Sciatic nerve (tissue), 2 donors: Measurements from ENCODE around the gene ZMYND10. TPM values are rescaled to one million over a fixed set of nuclear protein-coding genes. Genes with fewer than 3 reads are reported as not detected.
"Not testable (repeated sequence)": the region's sequence is repeated elsewhere in the genome, so short reads cannot be mapped to it uniquely, and the experiment has no call there.

Experiments
- ATAC-seq: fragments of 200-7000 bp; cut with Tn5 transposase; one replicate; pipeline ENCODE4 v1.9.1; 2020; ENCODE audit warnings: mild to moderate bottlenecking, moderate library complexity
- DNase-seq: peaks from one replicate; pipeline ENCODE4 v3.0.0-alpha.2; 2020; ENCODE audit warnings: low spot score
- intact Hi-C: fragments of 100-400 bp; cut with DNase I; formaldehyde crosslinking; loops from one replicate; pipeline ENCODE4 v1.14.2; 2022
- total RNA-seq: library from RNA; stranded (reverse); fragmentation: NEBNext Ultra II Directional; extraction: Animal tissue kit (Norgen Biotek cat#: 25700); gene quantifications from one replicate; pipeline ENCODE4 v1.2.1, GENCODE V29; 2021
- donor health status: DM: no; HTN: no; CAD: no.
- donor health status: DM: no; HTN: no; CAD: no.

Gene ZMYND10
- total RNA-seq, 1 donor from 2014 or later, result 1.9 TPM

DNA sequence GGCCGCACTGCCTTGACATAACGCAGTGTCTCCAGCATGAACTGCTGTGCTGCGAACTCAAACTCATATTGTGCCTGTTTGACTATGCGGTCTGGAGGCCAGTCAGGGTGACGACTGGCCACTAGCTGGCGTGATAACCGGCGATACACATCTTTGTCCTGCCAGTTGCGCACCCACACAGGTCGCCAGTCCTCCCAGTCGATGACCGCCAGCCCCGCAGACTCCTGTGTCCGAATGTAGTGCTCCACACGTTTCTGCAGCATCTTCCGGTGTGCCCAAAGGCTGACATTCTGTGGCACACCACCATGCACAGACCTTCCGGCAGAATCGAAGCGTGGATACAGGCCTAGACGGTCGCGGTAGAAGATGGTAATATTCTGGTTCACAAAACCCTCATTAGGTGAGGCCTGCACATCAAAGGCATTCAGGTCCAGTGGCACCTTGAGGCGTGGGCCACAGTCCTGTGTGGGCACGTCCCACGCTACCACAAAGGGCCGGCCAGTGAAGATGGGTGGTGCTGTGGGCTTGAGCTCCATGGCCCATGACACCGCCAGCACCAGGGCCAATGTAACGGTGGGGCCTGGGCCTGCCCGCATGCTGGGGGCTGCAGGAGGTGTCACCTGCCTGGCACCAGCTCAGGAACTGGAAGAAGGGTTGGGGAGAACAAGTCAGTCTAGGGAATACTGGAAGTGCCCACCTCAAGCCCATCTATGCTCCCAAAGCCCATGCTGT is 25.5 kb downstream of the ZMYND10 start:
- ATAC-seq (no peak), DNase-seq (no peak)
- intact Hi-C loops, result no loop called here

DNA sequence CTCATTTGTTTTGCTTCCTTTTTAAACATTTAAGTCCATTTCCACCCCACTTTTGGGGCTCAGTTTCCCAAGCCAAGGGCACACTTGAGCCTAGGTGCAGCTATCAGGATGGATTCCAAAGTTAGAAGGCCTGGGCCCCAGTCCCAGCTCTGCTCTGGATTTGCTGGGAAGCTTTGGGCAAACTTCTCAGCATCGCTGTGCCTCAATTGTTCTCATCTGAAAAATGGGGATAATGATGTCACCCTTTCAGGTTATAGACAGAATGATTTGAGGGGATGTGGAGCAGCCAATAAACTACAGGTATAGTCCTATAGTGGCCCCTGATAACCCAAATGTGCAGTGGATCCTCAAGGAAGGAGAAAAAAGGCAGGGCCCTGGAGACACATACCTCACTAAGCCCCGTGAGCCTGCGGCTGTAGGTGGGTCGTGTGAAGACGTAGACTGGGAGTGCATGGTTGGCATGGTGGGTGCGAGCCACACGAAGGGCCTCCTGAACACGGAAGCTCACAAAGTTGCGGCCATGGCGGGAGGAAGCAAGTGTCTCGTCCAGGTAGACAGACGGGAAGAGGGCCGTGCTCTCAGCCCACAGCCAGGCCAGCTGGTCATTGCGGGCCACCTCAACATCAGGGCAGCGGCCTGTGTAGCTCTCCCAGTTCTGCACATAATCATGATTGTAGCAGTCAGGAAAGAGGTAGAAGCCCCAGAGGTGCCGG is 26.2 kb downstream of the ZMYND10 start:
- intact Hi-C loops, result no loop called here
- ATAC-seq (no peak), DNase-seq (no peak)

DNA sequence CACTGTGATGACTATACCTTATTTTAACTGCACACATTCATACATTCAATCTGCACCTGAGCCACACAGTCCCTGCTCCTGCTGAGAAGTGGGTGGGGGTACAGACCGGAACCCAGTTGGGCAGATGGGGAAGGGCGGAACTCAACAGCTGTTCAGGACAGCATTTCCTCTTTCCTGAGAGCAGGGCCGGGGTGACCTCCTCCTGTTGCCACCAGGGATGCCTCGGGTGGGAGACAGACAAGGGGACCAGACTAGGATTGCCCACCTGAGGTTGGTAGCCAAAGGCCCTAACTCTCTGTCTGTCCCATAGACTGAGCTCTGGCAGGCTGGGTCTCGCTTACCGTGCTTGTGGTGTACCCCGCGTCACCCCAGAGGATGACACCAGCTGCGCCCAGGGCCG is 26.9 kb downstream of the ZMYND10 start:
- intact Hi-C loops, result no loop called here
- DNase-seq (no peak), ATAC-seq (no peak)

DNA sequence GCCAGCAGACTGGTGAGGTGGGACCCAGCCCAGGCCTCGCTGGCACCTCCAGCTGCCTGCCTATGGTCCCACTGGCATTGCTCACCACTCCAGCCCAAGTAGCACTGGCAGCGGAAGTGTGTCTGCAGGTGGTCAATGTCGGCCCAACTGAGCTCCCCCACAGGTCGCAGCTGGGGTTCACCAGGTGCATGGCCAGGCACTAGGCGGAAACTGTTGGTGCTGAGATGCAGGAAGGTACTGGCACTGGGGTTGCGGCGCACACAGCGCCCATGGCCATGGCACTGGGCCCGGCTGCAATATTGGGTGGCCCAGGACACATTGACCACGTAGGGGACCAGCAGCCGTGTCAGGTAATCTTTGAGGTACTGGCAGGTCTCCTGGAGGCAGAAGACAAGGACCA is 27.4 kb downstream of the ZMYND10 start:
- no peak for DNase-seq
- intact Hi-C loops, result no loop called here
- ATAC-seq, result no peak

DNA sequence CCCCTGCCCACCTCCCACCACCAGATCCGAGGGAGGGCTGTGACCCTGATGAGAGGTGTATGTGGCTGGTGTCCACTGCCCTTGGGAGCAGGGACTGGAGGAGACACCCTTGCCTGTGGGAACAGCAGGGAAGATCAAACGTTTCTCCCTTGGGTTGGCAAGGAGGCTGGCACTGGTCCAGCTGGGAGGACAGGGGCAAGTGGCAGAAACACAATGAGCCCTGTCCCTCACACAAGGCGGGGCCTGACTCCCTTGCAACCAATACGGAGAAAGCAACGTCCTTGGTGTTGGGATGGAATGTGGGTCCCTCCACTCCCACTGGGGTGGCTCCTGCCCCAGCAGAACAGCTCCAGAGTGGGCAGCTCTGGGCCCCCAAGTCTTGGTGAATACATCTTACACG is 28.2 kb downstream of the ZMYND10 start:
- ATAC-seq (no peak), DNase-seq (no peak)
- intact Hi-C loops, result no loop called here

DNA sequence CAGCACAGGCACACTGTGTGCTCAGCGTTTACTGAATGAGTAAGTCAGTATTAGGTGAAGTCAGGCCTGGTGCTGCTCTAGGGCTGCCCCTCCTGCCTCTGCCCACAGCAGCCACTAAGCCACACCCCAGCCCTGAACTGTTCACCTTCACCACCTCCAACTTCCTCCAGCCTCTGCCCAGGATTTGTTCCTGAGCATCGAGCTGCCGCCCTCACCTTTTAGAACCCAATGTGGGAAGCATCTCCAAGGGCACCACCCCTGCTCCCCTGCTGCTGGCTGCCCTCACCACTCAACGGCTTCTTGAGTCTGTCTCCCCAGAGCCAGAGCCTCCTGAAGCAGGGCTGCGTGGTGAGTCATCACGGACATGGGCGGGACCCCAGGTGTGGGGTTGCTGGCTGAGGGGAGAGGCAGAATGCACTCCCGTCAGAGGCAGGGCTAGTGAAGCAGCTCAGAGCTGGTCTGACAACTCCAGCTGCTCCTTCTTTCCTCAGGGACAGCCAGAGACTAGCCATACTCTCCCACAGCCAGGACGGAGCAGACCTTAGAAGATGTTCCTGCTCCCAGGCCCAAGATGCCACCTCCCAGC is 28.8 kb downstream of the ZMYND10 start:
- intact Hi-C loops, result no loop called here
- ATAC-seq, result no peak
- DNase-seq, result no peak

DNA sequence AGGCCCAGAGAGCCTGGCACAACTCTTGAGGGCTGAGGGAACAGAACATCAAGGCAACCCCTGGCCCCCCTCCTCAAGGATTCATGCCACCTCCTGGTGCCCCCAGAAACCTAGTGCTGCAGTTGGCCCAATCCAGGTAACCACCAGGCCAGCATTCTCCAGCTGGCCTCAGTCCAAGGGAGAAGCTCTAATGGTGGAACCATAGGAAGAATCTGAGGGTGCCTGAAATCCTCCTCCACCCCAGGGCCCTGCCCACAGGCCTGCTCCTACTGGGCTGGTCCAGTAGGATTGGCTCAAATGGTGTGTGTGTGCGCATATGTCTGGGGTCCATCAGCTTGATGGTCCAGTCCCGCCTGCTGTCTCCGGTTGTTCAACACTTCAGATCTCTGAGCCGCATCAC is 30.7 kb downstream of the ZMYND10 start:
- ATAC-seq, result no peak
- DNase-seq, result no peak
- intact Hi-C loops, result no loop called here

DNA sequence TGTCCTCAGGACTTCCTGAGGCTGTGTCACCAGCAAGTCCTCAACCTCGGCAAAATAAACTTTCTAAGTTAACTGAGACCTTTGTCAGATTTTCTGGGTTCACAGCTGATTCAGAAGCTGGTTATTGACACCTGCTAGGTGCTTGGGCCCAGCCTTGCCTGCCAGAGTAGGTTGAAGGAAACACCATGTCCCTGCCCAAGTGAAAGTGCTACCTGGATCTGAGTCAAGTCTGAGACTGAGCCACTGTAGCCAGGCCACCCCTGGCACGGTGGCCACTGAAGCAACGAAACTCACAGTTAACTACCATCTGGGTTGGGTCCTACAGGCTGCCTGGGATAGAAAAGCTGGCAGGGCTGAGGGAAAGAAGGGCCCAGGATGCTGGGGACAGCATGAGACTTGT is 31.2 kb downstream of the ZMYND10 start:
- DNase-seq (no peak), ATAC-seq (no peak)
- intact Hi-C loops, result no loop called here

DNA sequence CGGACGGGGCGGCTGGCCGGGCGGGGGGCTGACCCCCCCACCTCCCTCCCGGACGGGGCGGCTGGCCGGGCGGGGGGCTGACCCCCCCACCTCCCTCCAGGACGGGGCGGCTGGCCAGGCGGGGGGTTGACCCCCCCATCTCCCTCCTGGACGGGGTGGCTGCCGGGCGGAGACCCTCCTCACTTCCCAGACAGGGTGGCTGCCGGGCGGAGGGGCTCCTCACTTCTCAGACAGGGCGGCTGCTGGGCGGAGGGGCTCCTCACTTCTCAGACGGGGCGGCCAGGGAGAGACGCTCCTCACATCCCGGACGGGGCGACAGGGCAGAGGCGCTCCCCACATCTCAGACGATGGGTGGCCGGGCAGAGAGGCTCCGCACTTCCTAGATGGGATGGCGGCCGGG is 33.5 kb downstream of the ZMYND10 start:
- ATAC-seq, intact Hi-C loops, DNase-seq: not testable (repeated sequence)

DNA sequence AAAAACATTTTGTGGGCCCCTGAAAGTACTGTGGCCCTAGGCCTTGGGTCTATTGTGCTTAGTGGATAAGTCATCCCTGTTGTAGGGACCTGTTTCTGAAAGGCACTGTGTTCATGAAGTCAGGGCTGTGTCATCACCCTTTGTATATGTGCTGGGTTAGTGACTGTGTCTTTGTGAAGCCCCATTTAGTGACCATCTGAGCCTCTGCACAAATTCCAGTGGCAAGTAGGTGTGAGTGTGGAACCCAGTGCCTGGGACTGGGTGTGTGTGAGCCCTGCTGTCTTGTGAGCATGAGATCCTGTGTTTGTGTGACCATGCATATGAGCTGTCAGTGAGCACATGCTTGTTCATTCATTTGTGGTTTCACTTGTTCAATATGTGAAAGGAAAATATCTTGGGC is 40.9 kb downstream of the ZMYND10 start:
- intact Hi-C loops, result no loop called here
- ATAC-seq, result no peak
- DNase-seq, result no peak

DNA sequence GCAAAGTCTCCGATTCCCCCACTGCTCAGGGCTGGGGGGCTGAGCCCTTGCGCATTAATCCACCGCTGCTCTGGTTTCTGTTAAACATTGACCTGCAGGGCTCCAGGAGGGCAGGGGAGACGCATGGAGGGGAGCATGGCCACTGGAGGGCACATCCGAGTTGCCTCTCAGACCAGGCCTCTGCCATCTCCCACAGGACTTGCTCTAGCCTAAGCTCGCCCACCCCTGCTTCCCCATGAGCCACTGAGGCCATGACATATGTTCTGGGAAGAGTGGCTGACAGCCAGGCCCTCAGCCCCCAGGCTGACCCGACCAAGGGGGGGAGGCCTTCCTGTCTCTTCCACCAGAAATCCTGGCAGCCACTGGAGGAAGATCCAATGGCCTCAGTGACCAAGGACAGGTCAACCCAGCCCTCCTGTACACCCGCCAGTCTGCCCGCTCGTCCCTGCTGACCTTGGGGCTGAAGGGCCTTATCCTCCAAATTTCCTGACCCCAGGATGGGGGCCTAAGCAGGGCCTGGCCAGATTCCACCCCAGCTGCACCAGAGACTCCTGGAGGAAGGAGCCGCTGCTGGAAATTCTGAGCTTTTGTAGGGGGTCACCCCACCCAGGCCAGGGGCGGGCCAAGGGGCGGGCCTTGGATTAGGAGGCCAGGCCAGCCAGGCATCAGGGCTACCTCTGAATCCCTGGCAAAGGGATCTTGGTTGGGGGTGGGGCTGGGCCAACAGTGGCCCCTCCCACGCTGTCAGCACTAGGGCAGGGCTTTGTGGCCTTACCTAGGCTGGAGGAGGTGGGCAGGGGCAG is 42.3 kb downstream of the ZMYND10 start, which contains the start of gene HYAL1:
Gene HYAL1, minus strand, starts transcription at position 562 of the 803 bp plus-strand sequence. CDS start 618 bp downstream, outside the sequence.
- peak; percentile 57 for ATAC-seq
- DNase-seq, result peak; percentile 86
- intact Hi-C loops, result no loop called here

DNA sequence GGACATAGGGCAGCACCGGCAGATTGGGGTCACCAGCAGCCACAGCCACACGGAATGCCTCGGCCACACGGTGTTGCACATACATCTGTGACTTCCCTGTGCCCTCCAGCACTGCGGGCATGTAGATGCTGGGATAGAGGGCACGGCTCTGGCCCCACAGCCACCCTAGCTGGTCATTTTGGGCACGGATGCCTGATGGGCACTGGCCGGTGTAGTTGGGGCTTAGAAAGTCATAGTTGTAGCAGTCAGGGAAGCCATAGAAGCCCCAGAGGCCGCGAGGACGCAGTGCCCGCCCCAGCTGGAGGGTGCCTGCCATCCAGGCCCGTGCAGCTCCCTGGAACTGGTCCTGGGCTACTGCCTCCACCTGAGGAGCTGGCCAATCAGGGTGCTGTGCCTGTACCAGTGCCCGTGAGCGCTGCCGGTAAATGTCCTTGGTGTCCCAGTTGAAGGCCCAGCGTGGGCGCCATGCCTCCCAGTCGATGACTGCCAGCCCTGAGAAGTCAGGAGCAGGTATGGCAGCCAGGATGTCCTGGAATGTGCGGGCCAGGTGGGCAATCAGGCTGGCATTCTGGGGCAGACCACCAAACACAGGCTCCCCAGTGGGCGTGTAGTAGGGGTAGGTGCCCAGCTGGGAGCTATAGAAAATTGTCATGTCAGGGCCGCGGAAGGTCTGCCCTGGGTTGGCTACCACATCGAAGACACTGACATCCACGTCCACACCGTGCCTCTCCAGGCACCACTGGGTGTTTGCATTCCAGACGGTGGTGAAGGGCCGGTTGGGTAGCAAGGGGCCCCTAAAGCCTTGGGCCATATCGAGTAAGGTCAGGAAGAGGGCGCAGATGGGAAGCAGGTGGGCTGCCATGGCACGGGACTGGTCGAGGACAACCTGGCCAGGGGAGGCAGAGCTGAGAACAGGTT is 43.2 kb downstream of the ZMYND10 start:
- ATAC-seq (no peak), DNase-seq (no peak)
- intact Hi-C loops, result no loop called here

DNA sequence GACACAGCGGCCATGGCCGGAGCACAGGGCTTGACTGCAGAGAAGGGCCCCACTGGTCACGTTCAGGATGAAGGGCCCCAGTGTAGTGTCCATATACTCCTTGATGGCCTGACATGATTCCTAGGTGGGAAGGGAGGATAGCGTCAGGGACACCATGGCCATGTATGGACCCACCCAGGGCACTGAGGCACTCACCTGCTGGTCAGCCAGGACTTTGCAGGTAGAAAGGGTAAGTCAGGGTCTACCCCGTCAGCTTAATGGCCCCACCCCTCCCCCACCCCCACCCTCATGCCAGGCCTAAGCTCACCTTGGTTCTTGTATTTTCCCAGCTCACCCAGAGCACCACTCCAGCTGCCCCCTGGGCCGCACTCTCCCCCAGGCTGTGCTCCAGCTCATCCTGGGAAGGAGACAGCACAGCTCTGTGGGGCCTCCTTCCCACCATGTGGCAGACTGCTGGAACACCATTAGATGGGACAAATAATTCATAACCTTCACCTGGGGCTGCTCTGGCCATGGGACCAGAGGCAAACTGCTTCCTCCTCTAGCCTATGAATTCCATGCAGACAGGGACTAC is 44.8 kb downstream of the ZMYND10 start:
- no peak for ATAC-seq
- intact Hi-C loops, result no loop called here
- no peak for DNase-seq

DNA sequence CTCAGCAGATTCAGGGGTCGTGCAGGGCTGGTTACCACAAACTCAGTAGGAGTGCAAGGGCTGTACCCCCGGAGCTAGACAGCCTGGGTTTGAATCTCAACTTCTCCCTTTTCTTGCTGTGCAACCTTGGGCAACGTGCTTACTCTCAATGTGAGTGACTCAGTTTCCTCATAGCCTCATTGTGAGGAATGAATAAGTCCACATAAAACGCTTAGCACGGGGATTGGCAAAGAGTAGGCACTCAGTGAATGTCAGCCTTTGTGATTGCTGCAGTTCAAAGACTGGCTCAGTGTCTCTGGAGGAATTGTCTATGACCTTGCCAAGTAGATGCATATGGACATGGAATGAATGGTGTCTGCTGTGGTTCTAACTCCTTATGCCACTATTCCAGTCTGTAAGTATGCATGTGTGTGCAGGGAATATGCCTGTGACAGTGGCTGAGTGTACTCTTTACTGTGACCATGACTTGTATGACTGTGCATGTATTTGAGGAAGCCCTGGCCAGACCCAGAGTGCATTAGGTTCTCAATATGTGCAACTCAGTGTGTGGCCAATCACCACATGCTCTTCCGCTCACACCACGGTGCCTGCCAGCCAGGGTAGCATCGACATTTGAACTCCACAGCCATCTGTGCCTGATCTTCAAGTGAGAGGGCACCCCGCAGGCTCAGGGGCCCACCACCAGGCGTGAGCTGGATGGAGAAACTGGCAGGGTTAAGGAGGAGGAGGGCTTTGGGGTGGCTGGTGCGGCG is 45.4 kb downstream of the ZMYND10 start:
- ATAC-seq (peak; percentile 5), DNase-seq (no peak)
- intact Hi-C loops, result no loop called here

DNA sequence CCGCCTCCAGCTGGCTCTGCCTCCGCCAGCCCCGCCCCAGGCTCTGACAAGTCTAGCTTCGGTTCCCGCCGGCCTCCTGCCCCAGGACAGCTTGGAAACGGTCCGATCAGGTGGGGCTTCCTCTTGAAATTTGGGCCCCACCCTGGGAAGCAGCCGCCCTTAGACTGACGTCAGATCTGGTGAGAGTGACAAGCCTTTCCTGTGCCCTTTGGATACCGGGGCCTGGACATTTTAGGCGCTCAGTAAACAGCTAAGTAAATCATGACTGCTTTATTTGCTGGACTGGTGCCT is 45.9 kb downstream of the ZMYND10 start:
- ATAC-seq (no peak), DNase-seq (no peak)
- intact Hi-C loops, result no loop called here

DNA sequence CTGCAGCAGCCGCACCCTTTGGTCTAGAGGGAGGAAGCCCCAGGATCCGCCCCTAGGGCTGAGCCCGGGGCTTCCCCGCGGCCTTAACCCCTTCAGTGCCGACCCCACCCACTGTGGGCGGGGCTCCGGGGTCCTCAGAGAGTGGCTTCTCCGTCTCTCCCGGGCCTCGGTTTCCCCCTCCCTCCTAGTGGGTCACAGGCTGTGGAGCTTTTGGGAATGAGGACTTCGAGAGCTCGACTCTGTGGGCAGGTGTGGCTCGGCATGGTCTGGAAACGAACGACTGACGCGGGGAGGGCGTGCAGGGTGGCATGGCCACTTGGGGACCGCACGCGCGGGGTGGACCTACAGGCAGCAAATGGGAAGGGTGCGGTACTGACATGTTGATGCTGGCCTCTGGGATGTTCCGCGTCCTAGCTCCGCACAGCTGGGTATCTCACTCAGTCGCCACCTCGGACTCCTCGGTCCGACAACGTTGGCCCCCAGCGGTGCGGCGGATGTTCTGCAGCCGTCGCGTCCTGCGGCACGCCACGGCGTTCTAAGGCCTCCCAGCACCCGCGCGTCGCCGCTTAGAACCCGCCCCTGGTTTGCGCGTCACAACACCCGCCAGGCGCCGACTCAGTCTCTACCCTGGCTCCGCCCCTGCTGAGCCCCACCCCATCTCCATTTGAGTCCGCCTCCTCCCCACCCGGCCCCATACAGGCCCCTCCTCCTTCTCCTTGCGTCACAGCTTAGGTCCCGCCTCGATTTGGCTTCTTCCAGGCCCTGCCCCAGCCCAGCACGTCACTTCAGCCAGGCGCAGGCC is 46.5 kb downstream of the ZMYND10 start, which contains the start of the genes HYAL3 and NAA80:
Gene HYAL3, minus strand, starts transcription at position 570 of the 802 bp plus-strand sequence. CDS start 3,803 bp downstream, outside the sequence.
Gene NAA80, minus strand, starts transcription at position 570 of the 802 bp plus-strand sequence. CDS start 1,942 bp downstream, outside the sequence.
- peak; percentile 100 for DNase-seq
- intact Hi-C loops, result no loop called here
- ATAC-seq, result peak; percentile 93
